Measurements from ENCODE around the gene PID1.

Gene PID1

DNA sequence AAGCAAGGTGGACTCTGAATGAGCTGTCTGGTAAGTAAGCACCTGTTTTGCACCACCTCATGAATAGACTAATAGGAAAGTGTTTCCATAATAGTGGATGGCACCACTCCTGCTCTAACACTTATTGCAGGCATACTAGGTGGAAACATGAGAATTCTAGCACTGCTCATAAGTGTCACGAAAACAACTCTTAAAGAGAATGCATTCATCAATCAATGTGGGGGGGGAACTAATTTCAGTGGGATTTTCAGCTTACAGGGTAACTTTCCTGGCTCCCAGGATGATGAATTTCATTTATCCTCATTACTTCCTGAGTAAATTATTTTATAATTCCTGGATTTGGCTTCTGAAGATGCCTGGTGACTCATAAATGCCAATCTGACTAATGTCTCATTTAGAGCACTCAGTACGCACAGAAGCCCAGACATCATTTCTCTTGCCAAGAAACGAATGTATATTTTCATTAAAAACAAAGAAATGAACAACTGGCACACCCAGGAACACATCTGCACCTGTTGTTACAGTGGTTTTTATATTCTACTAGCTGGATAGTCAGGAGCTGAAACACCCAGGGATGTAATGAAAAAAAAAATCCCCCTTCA lies 129.6 kb downstream of the PID1 start:
- H3K27me3 ChIP-seq: no peaks in the 10 kb centered on the region
- H3K36me3 ChIP-seq: peaks cover 0 to under 1% (median 0%) of the 10 kb centered on the region in 3 donors
- intact Hi-C loops (cut with DNase I; ENCODE audit: low total_unique reads): no loop called here
- H3K4me1 ChIP-seq: peaks cover 0 to 14% (median 3%) of the 10 kb centered on the region in 4 donors
- no peak for TF ChIP-seq CTCF (IDR thresholded peaks at IDR 0.05)
- H3K4me3 ChIP-seq: no peak overlapping the region
- DNase-seq: no peak
- H3K27ac ChIP-seq: no peak overlapping the region
- H3K9me3 ChIP-seq: peaks cover 0 to under 1% (median 0%) of the 10 kb centered on the region in 3 donors

- intact Hi-C loops (cut with DNase I; ENCODE audit: low total_unique reads): no loop called here
- DNase-seq: no peak
- H3K36me3 ChIP-seq: no peaks in the 10 kb centered on the region
- H3K9me3 ChIP-seq: no peaks in the 10 kb centered on the region
- peaks cover 0 to 14% (median 3%) of the 10 kb centered on the region in 4 donors for H3K4me1 ChIP-seq
- TF ChIP-seq CTCF (IDR thresholded peaks at IDR 0.05): no peak
- no peaks in the 10 kb centered on the region for H3K27me3 ChIP-seq
- H3K27ac ChIP-seq: no peak overlapping the region
- H3K4me3 ChIP-seq: no peak overlapping the region
These were observed 133.4 kb downstream of the PID1 start for GRCh38 chr2:229137639-229138038.

- Histone ChIP-seq H3K27ac (no peak overlapping the region), H3K4me1 (peaks cover 0 to 11% (median 3%) of the 10 kb centered on the region in 4 donors), H3K4me3 (no peak overlapping the region), H3K36me3 (no peaks in the 10 kb centered on the region), H3K9me3 (no peaks in the 10 kb centered on the region), H3K27me3 (no peaks in the 10 kb centered on the region)
- intact Hi-C loops (cut with DNase I; ENCODE audit: low total_unique reads): no loop called here
- no peak for DNase-seq
- no peak for TF ChIP-seq CTCF (IDR thresholded peaks at IDR 0.05)
These were observed 134.0 kb downstream of the PID1 start for GRCh38 chr2:229137066-229137465.

- Histone ChIP-seq H3K4me1 (peaks cover 0 to 5% (median 0%) of the 10 kb centered on the region in 4 donors), H3K9me3 (no peaks in the 10 kb centered on the region), H3K4me3 (no peak overlapping the region), H3K36me3 (no peaks in the 10 kb centered on the region), H3K27me3 (no peaks in the 10 kb centered on the region), H3K27ac (no peak overlapping the region)
- intact Hi-C loops (cut with DNase I; ENCODE audit: low total_unique reads): no loop called here
- no peak for DNase-seq
- peak; percentile 25 to 26 for TF ChIP-seq CTCF (IDR thresholded peaks at IDR 0.05)
These were observed 137.8 kb downstream of the PID1 start for GRCh38 chr2:229133155-229133772.

GRCh38 chr2:229132236-229132635 lies 138.9 kb downstream of the PID1 start:
- H3K4me3 ChIP-seq: no peak overlapping the region
- no peak overlapping the region for H3K27ac ChIP-seq
- H3K9me3 ChIP-seq: no peaks in the 10 kb centered on the region
- no peak for TF ChIP-seq CTCF (IDR thresholded peaks at IDR 0.05)
- no peak for DNase-seq
- H3K36me3 ChIP-seq: no peaks in the 10 kb centered on the region
- no peaks in the 10 kb centered on the region for H3K27me3 ChIP-seq
- intact Hi-C loops (cut with DNase I; ENCODE audit: low total_unique reads): no loop called here
- H3K4me1 ChIP-seq: peaks cover 0 to 5% (median 0%) of the 10 kb centered on the region in 4 donors

Data from tibial artery (tissue), 4 donors.